Mammary epithelial cell (primary cell): ENCODE results near the gene ZNF717.

ENCODE experiments used
- CTCF ChIP-seq, 2 donors: IDR thresholded peaks in 1 of 2; conservative IDR thresholded peaks in 1 of 2; 2 replicates each; pipeline ENCODE4 v1.5.1; 2011 to 2012; ENCODE audit warnings: inconsistent platforms in 2 of 2, low read length in 2 of 2, mild to moderate bottlenecking in 2 of 2, control low read depth in 1 of 2, low read depth in 1 of 2; ENCODE audit not compliant: insufficient read depth in 1 of 2; ENCODE audit errors: extremely low read depth in 1 of 2
- EZH2 ChIP-seq: IDR thresholded peaks from 2 replicates; pipeline ENCODE4 v1.6.1; 2012; ENCODE audit warnings: low read length, inconsistent platforms, borderline replicate concordance

- TF ChIP-seq CTCF (conservative IDR thresholded peaks at IDR 0.05 in 1 of 2, IDR thresholded peaks at IDR 0.05 in 1 of 2; ENCODE audit: extremely low read depth in 1 of 2, insufficient read depth in 1 of 2, low read depth in 1 of 2, low read length in 2 of 2) (no peak), EZH2 (no peak)
Measured at GRCh38 chr3:75781079-75781745, 4.1 kb downstream of the ZNF717 start.
